ENCODE results near the gene SRXN1.

The SRXN1 gene

GRCh38 chr20:634148-634925, 18.7 kb downstream of the SRXN1 start:
- DNase-seq: no peak

DNA sequence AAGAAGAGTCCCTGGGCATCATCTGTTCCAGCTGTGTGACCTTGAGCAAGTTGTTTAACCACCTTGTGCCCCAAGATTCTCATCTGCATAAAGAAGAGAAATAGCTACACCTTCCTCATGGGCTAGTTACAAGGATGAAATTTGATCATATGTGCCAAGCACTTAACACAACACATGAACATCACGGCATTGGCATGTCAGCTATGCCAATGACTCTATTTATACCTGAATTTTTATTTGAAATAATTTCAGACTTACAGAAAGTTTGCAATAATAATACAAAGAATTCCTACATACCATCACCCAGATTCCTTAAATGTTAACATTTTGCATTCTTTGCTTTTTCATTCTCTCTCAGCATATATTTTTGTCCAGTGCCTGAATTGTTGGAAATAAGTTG, 21.9 kb downstream of the SRXN1 start:
- DNase-seq: no peak

- no peak for DNase-seq
Observed at GRCh38 chr20:626579-626978, 26.4 kb downstream of the SRXN1 start.

DNA sequence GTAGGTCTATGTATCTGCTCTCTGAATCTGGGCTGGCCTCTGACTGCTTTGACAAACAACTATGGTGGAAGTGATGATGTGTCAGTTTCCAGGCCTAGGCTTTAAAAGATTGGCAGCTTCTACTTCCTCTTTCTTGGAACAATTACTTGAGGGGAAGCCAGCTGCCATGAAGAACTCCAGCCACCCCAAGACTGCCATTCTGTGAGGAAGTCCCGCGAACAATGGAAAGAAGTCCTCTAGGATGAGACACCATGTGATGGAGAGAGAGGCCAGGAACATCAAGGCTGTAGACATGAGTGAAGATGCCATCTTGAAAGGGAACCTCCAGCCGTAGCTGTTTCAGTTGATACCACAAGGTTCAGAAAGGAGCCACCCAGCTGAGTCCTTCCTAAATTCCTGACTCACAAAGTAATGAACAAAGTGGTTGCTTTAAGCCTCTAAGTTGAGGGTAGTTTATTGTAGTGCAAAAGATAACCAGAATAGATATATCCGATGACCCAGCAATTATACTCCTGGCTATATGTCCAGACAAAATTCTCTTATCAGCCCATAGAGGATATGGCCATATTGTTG, 27.6 kb downstream of the SRXN1 start:
- no peak for DNase-seq

- no peak for DNase-seq
Observed at GRCh38 chr20:623704-624103, 29.3 kb downstream of the SRXN1 start.

DNA sequence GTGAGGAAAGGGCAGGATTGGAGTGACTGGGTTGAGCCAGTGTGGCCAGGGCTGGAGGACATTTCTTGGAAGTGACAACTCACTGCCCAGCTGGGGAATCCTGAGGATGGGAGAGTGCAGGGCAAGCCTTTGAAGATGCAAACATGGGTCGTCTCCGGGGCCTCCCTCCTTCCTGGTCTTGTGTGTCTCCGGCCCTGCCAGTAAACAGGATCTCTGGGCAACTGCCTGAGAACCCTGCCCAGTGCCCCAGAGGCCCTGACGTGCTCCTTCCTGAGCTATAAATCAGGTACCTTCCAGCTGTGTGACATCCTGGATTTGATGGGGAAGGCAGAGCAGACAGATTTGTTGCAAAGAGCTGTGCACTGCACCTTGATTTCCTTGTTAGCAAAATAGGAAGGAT, 30.0 kb downstream of the SRXN1 start:
- no peak for DNase-seq

DNA sequence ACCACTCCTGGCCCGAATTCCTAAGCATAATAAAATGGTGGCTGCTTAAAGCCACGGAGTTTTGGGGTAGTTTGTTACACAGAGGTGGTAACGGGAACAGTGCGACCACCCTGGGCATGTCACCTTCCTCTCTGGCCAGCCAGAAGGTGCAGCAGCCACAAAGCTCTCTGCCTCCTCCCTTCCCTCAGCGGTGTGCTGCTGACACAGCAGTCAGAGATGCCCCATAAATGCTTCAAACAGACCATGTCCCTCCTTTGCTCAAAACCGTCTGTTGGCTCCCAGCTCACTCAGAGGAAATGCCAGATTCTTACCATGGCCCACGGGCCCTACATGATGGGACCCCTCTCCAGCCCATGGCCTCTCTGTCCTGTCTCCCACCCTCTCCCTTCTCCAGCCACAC, 30.8 kb downstream of the SRXN1 start:
- DNase-seq: no peak

DNA sequence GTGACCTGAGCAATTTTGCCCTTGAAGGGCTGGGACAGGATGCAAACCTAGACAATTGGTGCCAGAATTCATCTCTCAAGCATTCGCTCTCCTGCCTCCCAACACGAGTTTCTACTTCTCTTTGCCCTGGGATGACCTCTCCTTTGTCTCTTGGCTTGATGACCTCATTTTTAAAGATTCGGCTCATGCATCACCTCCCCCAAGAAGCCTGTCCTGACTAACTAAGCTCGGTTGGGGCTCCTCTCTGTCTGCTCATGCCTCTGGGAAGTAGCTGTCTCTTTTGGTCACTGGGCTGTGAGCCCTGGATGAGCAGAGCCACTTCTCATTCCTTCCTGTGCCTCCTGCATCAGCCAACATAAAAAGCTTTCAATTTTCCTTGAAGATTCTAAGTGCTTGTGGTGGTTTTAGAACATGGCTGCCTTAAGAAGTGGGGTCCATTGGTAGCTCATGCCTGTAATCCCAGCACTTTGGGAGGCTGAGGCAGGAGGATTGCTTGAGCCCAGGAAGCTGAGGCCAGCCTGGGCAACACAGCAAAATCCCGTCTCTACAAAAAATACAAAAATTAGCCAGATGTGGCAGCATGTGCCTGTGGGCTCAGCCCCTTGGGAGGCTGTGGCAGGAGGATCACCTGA, 31.8 kb downstream of the SRXN1 start:
- no peak for DNase-seq

DNA sequence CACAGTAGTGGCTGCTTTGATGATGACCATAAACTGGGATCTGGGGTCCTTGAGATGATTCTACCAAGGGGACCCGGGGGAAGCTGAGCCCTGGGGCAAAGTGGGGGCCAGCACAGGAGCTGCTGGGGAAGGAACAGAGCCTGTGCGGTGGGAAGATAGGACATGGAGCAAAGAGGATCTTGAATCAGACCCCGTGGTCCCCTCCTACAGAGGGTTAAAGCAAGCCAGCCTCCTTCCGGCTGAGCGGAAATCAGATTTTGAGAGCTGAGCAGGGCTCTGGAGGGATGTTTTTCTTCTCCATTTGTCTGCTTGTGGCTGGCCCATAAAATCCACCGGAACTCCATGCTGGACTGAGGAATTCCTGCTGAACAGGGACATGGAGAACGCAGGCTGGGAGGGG, 32.8 kb downstream of the SRXN1 start:
- DNase-seq: no peak

DNA sequence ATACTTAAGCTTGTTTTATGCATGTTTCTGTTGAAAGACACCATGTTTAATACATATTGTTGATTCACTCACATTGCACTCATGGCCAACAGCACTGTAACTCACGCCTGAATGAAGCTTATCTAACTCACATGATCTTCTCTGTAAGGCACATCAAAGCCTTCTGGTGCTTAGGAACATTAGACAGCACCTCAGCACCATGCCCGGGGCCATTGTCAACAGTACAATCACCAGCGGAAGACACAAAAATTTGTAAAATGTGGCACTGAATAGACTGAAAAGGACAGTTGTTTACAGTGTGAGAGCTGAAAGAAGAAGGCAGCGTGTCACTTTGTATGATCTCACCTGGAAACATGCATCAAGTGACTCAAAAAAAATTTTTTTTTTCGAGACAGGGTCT, 34.0 kb downstream of the SRXN1 start:
- no peak for DNase-seq

- no peak for DNase-seq
Observed at GRCh38 chr20:617934-618690, 34.9 kb downstream of the SRXN1 start.

- DNase-seq: no peak
Observed at GRCh38 chr20:615514-615913, 37.5 kb downstream of the SRXN1 start.

DNA sequence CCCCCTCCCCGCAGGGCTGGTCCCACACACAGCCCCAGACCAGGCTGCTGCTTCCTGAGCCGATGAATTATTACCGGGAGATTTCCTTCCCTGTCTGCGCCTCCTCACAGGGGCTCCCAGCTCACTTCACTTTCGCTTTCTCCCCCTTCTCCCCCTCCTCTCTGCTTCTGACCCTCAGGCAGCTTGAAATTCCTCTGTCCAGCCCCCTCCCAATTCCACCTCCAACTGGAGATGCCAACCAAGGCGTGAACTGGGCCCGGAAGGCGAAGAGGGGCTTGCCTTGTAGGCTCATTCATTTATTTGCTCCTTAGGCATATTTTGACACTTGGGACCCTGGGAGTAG, 41.2 kb downstream of the SRXN1 start:
- no peak for DNase-seq

- no peak for DNase-seq
Observed at GRCh38 chr20:611047-611842, 41.8 kb downstream of the SRXN1 start.

DNA sequence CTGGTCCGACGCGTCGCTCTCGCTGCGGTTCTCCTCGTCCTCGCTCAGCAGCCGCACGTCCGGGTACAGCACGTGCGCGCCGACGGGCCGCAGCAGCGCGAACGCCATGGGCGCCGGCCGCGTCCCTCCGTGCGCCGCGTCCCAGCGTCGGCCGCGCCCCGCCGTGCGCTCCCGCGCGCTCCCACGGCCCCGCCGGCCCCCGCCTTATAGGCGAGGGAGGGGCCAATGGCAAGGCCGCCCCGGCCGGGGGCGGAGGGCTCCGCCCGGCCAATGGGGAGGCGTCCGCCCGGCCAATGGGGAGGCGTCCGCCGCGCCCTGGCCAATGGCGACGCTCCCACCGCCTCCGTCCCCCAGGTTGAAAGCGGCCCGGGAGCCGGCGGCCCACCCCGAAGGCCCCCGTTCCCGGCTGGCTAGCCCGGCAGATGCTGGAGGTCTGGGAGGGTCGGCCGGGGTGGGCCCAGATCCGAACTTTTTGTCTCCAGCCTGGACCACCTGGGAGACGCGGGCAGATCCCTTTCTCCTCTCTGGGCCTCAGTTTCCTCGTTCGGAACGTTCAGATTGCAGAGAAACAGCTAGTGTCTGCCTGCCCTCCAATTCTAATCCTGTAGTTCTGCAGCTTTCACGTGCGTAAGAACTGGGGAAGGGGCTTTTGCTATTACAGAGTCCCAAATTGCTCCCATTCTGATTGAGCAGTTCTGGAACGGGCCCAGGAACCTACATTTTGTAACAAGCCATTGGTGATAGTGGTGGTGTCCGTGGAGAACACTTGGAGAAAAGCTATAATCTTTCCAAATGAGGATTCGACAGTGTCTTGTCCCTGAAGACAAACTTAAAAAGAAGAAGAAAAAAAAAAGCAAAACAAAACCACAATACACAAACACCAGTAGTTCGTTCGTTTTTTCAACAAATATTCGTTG, 42.6 kb downstream of the SRXN1 start, which contains the start of gene TCF15:
Gene TCF15, minus strand, starts transcription at position 180 of the 917 bp plus-strand sequence. Its CDS starts 72 bp downstream, at position 108.
- DNase-seq: no peak

DNA sequence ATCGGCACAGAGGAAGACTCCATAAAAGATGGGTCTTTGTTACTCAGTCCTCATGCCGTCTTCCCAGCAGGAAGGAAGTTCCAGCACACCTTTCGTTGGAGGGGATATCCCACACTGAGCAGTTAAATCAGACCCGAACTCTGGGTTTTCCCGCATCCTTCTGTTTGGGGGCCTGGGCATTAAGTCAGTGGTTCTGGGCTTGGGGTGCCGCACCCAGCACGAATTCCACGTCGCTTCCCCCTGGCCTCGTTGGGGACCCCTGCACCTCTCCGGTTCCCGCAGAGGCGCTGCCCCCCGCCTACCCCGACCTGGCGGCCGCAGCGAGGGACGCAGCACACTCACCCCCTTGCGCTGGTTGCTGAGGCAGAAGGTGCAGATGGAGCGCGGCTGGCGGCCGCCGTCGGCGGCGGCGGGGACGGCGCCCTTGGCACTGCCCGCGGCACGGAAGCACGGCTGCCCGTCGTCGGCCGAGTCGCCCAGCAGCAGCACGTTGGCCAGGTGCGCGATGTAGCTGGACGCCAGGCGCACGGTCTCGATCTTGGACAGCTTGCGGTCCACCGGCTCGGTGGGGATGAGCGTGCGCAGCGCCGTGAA, 43.5 kb downstream of the SRXN1 start:
- no peak for DNase-seq

DNA sequence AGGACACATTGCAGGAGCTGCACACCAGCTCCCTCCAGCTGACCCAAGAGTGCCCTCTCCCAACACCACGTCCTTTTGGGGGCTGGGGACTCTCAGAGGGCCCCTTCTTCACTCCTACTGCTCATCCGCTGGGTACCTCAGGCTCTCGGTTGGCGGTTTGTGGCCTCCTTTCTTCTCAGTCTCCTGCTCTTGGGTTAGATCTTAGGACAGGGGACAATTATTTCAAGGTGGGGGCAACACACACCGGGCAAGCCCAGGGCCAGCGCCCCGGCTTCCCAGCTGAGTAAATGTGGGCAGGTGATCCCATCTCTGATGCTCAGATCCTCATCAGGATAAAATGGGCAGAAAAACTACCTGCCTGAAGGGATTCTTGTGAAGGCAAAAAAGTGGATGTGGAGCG, 44.0 kb downstream of the SRXN1 start:
- DNase-seq: no peak

- DNase-seq: no peak
Observed at GRCh38 chr20:607476-607875, 45.5 kb downstream of the SRXN1 start.

- DNase-seq: no peak
Observed at GRCh38 chr20:605237-605636, 47.8 kb downstream of the SRXN1 start.

- DNase-seq: no peak
Observed at GRCh38 chr20:603116-603640, 49.8 kb downstream of the SRXN1 start.

All from NCI-H1092 (cell line).